Activated T-helper 2 cell treated with anti-CD3 and anti-CD28 coated beads, Interferon-gamma antibody, Interleukin-2, Interleukin-4, amounts not matched to agents 10 μg/mL and 5 μg/mL and 100 μg/mL, durations not matched to agents 14 hours and 24 hours and 36 hours (primary cell): ENCODE data around the gene TSC22D1. TPM values are rescaled to one million over a fixed set of nuclear protein-coding genes. Genes with fewer than 3 reads are reported as not detected.

Source experiments
- DNase-seq: peaks from one replicate; pipeline ENCODE4 v3.0.0; 2021; ENCODE audit warnings: low spot score
- H3K27ac Mint-ChIP-seq: one replicate; pipeline ENCODE4 v1.8.0; 2021; ENCODE audit warnings: mixed read lengths
- H3K27me3 Mint-ChIP-seq: one replicate; pipeline ENCODE4 v1.8.0; 2021; ENCODE audit warnings: low read depth, mixed read lengths
- H3K36me3 Mint-ChIP-seq: one replicate; pipeline ENCODE4 v1.8.0; 2021; ENCODE audit warnings: low read depth, mixed read lengths
- H3K4me1 Mint-ChIP-seq: one replicate; pipeline ENCODE4 v1.8.0; 2021; ENCODE audit warnings: low read depth, mixed read lengths
- H3K4me3 Mint-ChIP-seq: one replicate; pipeline ENCODE4 v1.8.0; 2021; ENCODE audit warnings: low read depth, mild to moderate bottlenecking, moderate library complexity, mixed read lengths
- H3K9me3 Mint-ChIP-seq: one replicate; pipeline ENCODE4 v1.8.0; 2021; ENCODE audit warnings: mixed read lengths
- intact Hi-C: fragments of 100-400 bp; cut with micrococcal nuclease; formaldehyde crosslinking; loops from one replicate; pipeline ENCODE4 v1.15.1; 2023
- total RNA-seq: library from RNA; stranded (reverse); gene quantifications from 2 replicates; pipeline ENCODE4 v1.2.3, GENCODE V29; 2022

The TSC22D1 gene
- total RNA-seq, 1 donor from 2014 or later, result 5.0 TPM

GRCh38 chr13:44398606-44399005 lies 177.5 kb downstream of the TSC22D1 start:
- Mint-ChIP-seq H3K27ac (no peak overlapping the region), H3K9me3 (no peaks in the 10 kb centered on the region), H3K4me1 (no peaks in the 10 kb centered on the region), H3K27me3 (peaks cover 2% of the 10 kb centered on the region), H3K4me3 (no peak overlapping the region), H3K36me3 (no peaks in the 10 kb centered on the region)
- no peak for DNase-seq
- intact Hi-C loops, result no loop called here

- Mint-ChIP-seq H3K36me3 (no peaks in the 10 kb centered on the region), H3K4me1 (no peaks in the 10 kb centered on the region), H3K4me3 (no peak overlapping the region), H3K27me3 (peaks cover 5% of the 10 kb centered on the region), H3K27ac (no peak overlapping the region), H3K9me3 (no peaks in the 10 kb centered on the region)
- no peak for DNase-seq
- intact Hi-C loops, result no loop called here
Measured at GRCh38 chr13:44397766-44398223, 178.3 kb downstream of the TSC22D1 start.

- Mint-ChIP-seq H3K9me3 (no peaks in the 10 kb centered on the region), H3K27ac (no peak overlapping the region), H3K4me3 (no peak overlapping the region), H3K27me3 (peaks cover 7% of the 10 kb centered on the region), H3K4me1 (no peaks in the 10 kb centered on the region), H3K36me3 (no peaks in the 10 kb centered on the region)
- intact Hi-C loops, result no loop called here
- DNase-seq, result no peak
Measured at GRCh38 chr13:44396701-44397580, 179.2 kb downstream of the TSC22D1 start.

GRCh38 chr13:44395976-44396694 lies 180.0 kb downstream of the TSC22D1 start:
- Mint-ChIP-seq H3K27me3 (peaks cover 7% of the 10 kb centered on the region), H3K4me1 (no peaks in the 10 kb centered on the region), H3K27ac (no peak overlapping the region), H3K9me3 (no peaks in the 10 kb centered on the region), H3K4me3 (no peak overlapping the region), H3K36me3 (no peaks in the 10 kb centered on the region)
- intact Hi-C loops, result no loop called here
- DNase-seq, result no peak

- Mint-ChIP-seq H3K9me3 (no peaks in the 10 kb centered on the region), H3K27me3 (peaks cover 9% of the 10 kb centered on the region), H3K27ac (no peak overlapping the region), H3K4me3 (no peak overlapping the region), H3K4me1 (no peaks in the 10 kb centered on the region), H3K36me3 (no peaks in the 10 kb centered on the region)
- no peak for DNase-seq
- intact Hi-C loops, result no loop called here
Measured at GRCh38 chr13:44394658-44395057, 181.5 kb downstream of the TSC22D1 start.

GRCh38 chr13:44393391-44393790 lies 182.7 kb downstream of the TSC22D1 start:
- Mint-ChIP-seq H3K27me3 (peaks cover 9% of the 10 kb centered on the region), H3K36me3 (no peaks in the 10 kb centered on the region), H3K4me1 (no peaks in the 10 kb centered on the region), H3K9me3 (no peaks in the 10 kb centered on the region), H3K27ac (no peak overlapping the region), H3K4me3 (no peak overlapping the region)
- intact Hi-C loops, result no loop called here
- DNase-seq, result no peak

- Mint-ChIP-seq H3K36me3 (no peaks in the 10 kb centered on the region), H3K27ac (no peak overlapping the region), H3K4me3 (no peak overlapping the region), H3K4me1 (no peaks in the 10 kb centered on the region), H3K27me3 (peaks cover 7% of the 10 kb centered on the region), H3K9me3 (no peaks in the 10 kb centered on the region)
- no peak for DNase-seq
- intact Hi-C loops, result no loop called here
Measured at GRCh38 chr13:44389876-44390275, 186.3 kb downstream of the TSC22D1 start.

- intact Hi-C loops, result no loop called here
- Mint-ChIP-seq H3K36me3 (no peaks in the 10 kb centered on the region), H3K9me3 (no peaks in the 10 kb centered on the region), H3K4me3 (no peak overlapping the region), H3K27me3 (peaks cover 8% of the 10 kb centered on the region), H3K27ac (no peak overlapping the region), H3K4me1 (no peaks in the 10 kb centered on the region)
- DNase-seq, result no peak
Measured at GRCh38 chr13:44389060-44389666, 187.0 kb downstream of the TSC22D1 start.

- intact Hi-C loops, result no loop called here
Measured at GRCh38 chr13:44388427-44389059, 187.6 kb downstream of the TSC22D1 start.

GRCh38 chr13:44386913-44387556 lies 189.1 kb downstream of the TSC22D1 start:
- Mint-ChIP-seq H3K4me3 (no peak overlapping the region), H3K27ac (no peak overlapping the region), H3K4me1 (no peaks in the 10 kb centered on the region), H3K9me3 (no peaks in the 10 kb centered on the region), H3K27me3 (peaks cover 4% of the 10 kb centered on the region), H3K36me3 (no peaks in the 10 kb centered on the region)
- intact Hi-C loops, result no loop called here
- DNase-seq, result no peak

More at GRCh38 chr13:44388427-44389059, 187.6 kb downstream of the TSC22D1 start:
- Mint-ChIP-seq H3K27ac (no peak overlapping the region), H3K4me1 (no peaks in the 10 kb centered on the region), H3K36me3 (no peaks in the 10 kb centered on the region), H3K9me3 (no peaks in the 10 kb centered on the region), H3K4me3 (no peak overlapping the region), H3K27me3 (peaks cover 9% of the 10 kb centered on the region)
- no peak for DNase-seq

GRCh38 chr13:44385847-44386246 lies 190.3 kb downstream of the TSC22D1 start:
- intact Hi-C loops, result no loop called here
- DNase-seq, result no peak
- no peak overlapping the region for H3K27ac Mint-ChIP-seq
- no peaks in the 10 kb centered on the region for H3K36me3 Mint-ChIP-seq
- no peak overlapping the region for H3K4me3 Mint-ChIP-seq
- peaks cover 4% of the 10 kb centered on the region for H3K27me3 Mint-ChIP-seq
- no peaks in the 10 kb centered on the region for H3K9me3 Mint-ChIP-seq
- H3K4me1 Mint-ChIP-seq, result no peaks in the 10 kb centered on the region

GRCh38 chr13:44385401-44385800 lies 190.7 kb downstream of the TSC22D1 start:
- Mint-ChIP-seq H3K4me3 (no peak overlapping the region), H3K27me3 (peaks cover 4% of the 10 kb centered on the region), H3K9me3 (no peaks in the 10 kb centered on the region), H3K4me1 (no peaks in the 10 kb centered on the region), H3K36me3 (no peaks in the 10 kb centered on the region), H3K27ac (no peak overlapping the region)
- intact Hi-C loops, result no loop called here
- no peak for DNase-seq
